Measurements from ENCODE around the gene IGF2R.

IGF2R gene

GRCh38 chr6:160093061-160093460 lies 124.2 kb downstream of the IGF2R start:
- H3K9ac ChIP-seq (ENCODE audit: low read length): no peak overlapping the region
- no peak overlapping the region for H3K27ac ChIP-seq (ENCODE audit: low read length)
- no peaks in the 10 kb centered on the region for H3K9me3 ChIP-seq (replicated peaks; ENCODE audit: insufficient read depth, low read length)
- no peak overlapping the region for H2AFZ ChIP-seq (ENCODE audit: low read length)
- no peak overlapping the region for H3K4me3 ChIP-seq (ENCODE audit: low read length)
- no peak overlapping the region for H3K4me2 ChIP-seq (ENCODE audit: low read depth, low read length)
- H3K27me3 ChIP-seq (replicated peaks; ENCODE audit: insufficient read depth, low read length): no peaks in the 10 kb centered on the region
- H3K4me1 ChIP-seq (ENCODE audit: low read length): no peaks in the 10 kb centered on the region
- H4K20me1 ChIP-seq (ENCODE audit: insufficient read depth, low read length): no peaks in the 10 kb centered on the region
- TF ChIP-seq CTCF (IDR thresholded peaks at IDR 0.05; ENCODE audit: low read length) (no peak), EZH2 (optimal IDR thresholded peaks at IDR 0.05; ENCODE audit: low read depth, low read length) (no peak), EZH2phosphoT487 (IDR thresholded peaks at IDR 0.05; ENCODE audit: low read length) (no peak)
- no peaks in the 10 kb centered on the region for H3F3A ChIP-seq (ENCODE audit: insufficient read depth, low read length)
- no peaks in the 10 kb centered on the region for H3K9me2 ChIP-seq (replicated peaks; ENCODE audit: insufficient read depth, low read length)
- no peaks in the 10 kb centered on the region for H3K79me2 ChIP-seq (ENCODE audit: low read length)
- H3K36me3 ChIP-seq (replicated peaks; ENCODE audit: insufficient read depth, low read length): no peaks in the 10 kb centered on the region
- no peak for DNase-seq

GRCh38 chr6:160093946-160094345 lies 125.1 kb downstream of the IGF2R start:
- Histone ChIP-seq H3K79me2 (ENCODE audit: low read length) (no peaks in the 10 kb centered on the region), H3K4me3 (ENCODE audit: low read length) (no peak overlapping the region), H3K27me3 (replicated peaks; ENCODE audit: insufficient read depth, low read length) (no peaks in the 10 kb centered on the region), H3K4me2 (ENCODE audit: low read depth, low read length) (no peak overlapping the region), H3K9ac (ENCODE audit: low read length) (no peak overlapping the region), H2AFZ (ENCODE audit: low read length) (no peak overlapping the region), H3K27ac (ENCODE audit: low read length) (no peak overlapping the region), H3K9me2 (replicated peaks; ENCODE audit: insufficient read depth, low read length) (no peaks in the 10 kb centered on the region), H3K36me3 (replicated peaks; ENCODE audit: insufficient read depth, low read length) (no peaks in the 10 kb centered on the region), H3F3A (ENCODE audit: insufficient read depth, low read length) (no peaks in the 10 kb centered on the region), H3K9me3 (replicated peaks; ENCODE audit: insufficient read depth, low read length) (no peaks in the 10 kb centered on the region), H3K4me1 (ENCODE audit: low read length) (no peaks in the 10 kb centered on the region), H4K20me1 (ENCODE audit: insufficient read depth, low read length) (no peaks in the 10 kb centered on the region)
- DNase-seq: no peak
- TF ChIP-seq EZH2 (optimal IDR thresholded peaks at IDR 0.05; ENCODE audit: low read depth, low read length) (no peak), EZH2phosphoT487 (IDR thresholded peaks at IDR 0.05; ENCODE audit: low read length) (no peak)

GRCh38 chr6:160095146-160095845 lies 126.4 kb downstream of the IGF2R start:
- H3K9ac ChIP-seq (ENCODE audit: low read length): no peak overlapping the region
- no peak overlapping the region for H3K4me2 ChIP-seq (ENCODE audit: low read depth, low read length)
- H3K27me3 ChIP-seq (replicated peaks; ENCODE audit: insufficient read depth, low read length): no peaks in the 10 kb centered on the region
- H4K20me1 ChIP-seq (ENCODE audit: insufficient read depth, low read length): no peaks in the 10 kb centered on the region
- H3F3A ChIP-seq (ENCODE audit: insufficient read depth, low read length): no peaks in the 10 kb centered on the region
- DNase-seq: no peak
- no peak overlapping the region for H2AFZ ChIP-seq (ENCODE audit: low read length)
- TF ChIP-seq CTCF (IDR thresholded peaks at IDR 0.05; ENCODE audit: low read length): no peak
- no peak for TF ChIP-seq EZH2 (optimal IDR thresholded peaks at IDR 0.05; ENCODE audit: low read depth, low read length)
- no peak for TF ChIP-seq EZH2phosphoT487 (IDR thresholded peaks at IDR 0.05; ENCODE audit: low read length)
- H3K4me1 ChIP-seq (ENCODE audit: low read length): no peaks in the 10 kb centered on the region
- no peak overlapping the region for H3K4me3 ChIP-seq (ENCODE audit: low read length)
- H3K36me3 ChIP-seq (replicated peaks; ENCODE audit: insufficient read depth, low read length): no peaks in the 10 kb centered on the region
- H3K27ac ChIP-seq (ENCODE audit: low read length): no peak overlapping the region
- no peaks in the 10 kb centered on the region for H3K9me2 ChIP-seq (replicated peaks; ENCODE audit: insufficient read depth, low read length)
- H3K79me2 ChIP-seq (ENCODE audit: low read length): no peaks in the 10 kb centered on the region
- H3K9me3 ChIP-seq (replicated peaks; ENCODE audit: insufficient read depth, low read length): no peaks in the 10 kb centered on the region

All from MM.1S (cell line).